H1 (cell line): ENCODE results near the gene AK6. TPM values are rescaled to one million over a fixed set of nuclear protein-coding genes. Genes with fewer than 3 reads are reported as not detected.

Experiments
- CTCF ChIA-PET: fragments of 300-600 bp; sonication (Branson Sonifier 250); formaldehyde crosslinking; loops from one replicate; lab custom pipeline; 2021; ENCODE audit not compliant: partially characterized antibody; lab: Charles Lee
- POLR2A ChIA-PET: fragments of 300-600 bp; sonication (Branson Sonifier 250); formaldehyde crosslinking; loops from one replicate; lab custom pipeline; 2021; ENCODE audit warnings: inconsistent platforms; ENCODE audit not compliant: partially characterized antibody; lab: Charles Lee
- DNase-seq, 2 experiments: peaks; one replicate each; pipeline versions ENCODE4 v3.0.0 to v3.0.0-alpha.2; 2010 to 2022; ENCODE audit warnings: low spot score in 2 of 2, low read depth in 1 of 2, mixed read lengths in 1 of 2
- FAIRE-seq: peaks from 2 replicates; lab custom pipeline; 2011; peaks lifted over from hg19 to GRCh38; lab: Jason Lieb, UNC
- H2AFZ ChIP-seq: 2 replicates; pipeline ENCODE4 v1.8.1; 2012; ENCODE audit warnings: low read length, inconsistent platforms
- H2AK5ac ChIP-seq: 2 replicates; pipeline ENCODE4 v1.6.1; 2013; ENCODE audit warnings: low read depth, low read length
- H2BK120ac ChIP-seq: replicated peaks from 2 replicates; pipeline ENCODE3; 2013; ENCODE audit warnings: low read depth, low read length, inconsistent platforms
- H2BK12ac ChIP-seq: 2 replicates; pipeline ENCODE4 v1.6.1; 2013; ENCODE audit warnings: low read depth, low read length
- H2BK15ac ChIP-seq: 2 replicates; pipeline ENCODE4 v1.6.1; 2013; ENCODE audit warnings: low read length
- H2BK20ac ChIP-seq: 2 replicates; pipeline ENCODE4 v1.6.1; 2013; ENCODE audit warnings: low read length
- H2BK5ac ChIP-seq: 2 replicates; pipeline ENCODE4 v1.6.1; 2013; ENCODE audit warnings: low read depth, low read length
- H3K14ac ChIP-seq: 2 replicates; pipeline ENCODE4 v1.6.1; 2013; ENCODE audit warnings: inconsistent platforms; ENCODE audit not compliant: insufficient read length
- H3K18ac ChIP-seq: 2 replicates; pipeline ENCODE4 v1.6.1; 2013; ENCODE audit warnings: low read length; ENCODE audit errors: extremely low read depth
- H3K23ac ChIP-seq: 2 replicates; pipeline ENCODE4 v1.6.1; 2013; ENCODE audit warnings: inconsistent platforms; ENCODE audit not compliant: insufficient read length
- H3K23me2 ChIP-seq: 2 replicates; pipeline ENCODE4 v1.6.1; 2013; ENCODE audit warnings: low read depth, low read length
- H3K27ac ChIP-seq: 2 replicates; pipeline ENCODE4 v1.6.1; 2011; ENCODE audit warnings: low read depth, low read length, inconsistent platforms
- H3K27me3 ChIP-seq, 4 experiments: replicated peaks in 1 of 4; 1 replicate in 1 of 4; 2 replicates in 3 of 4; pipeline versions ENCODE4 v1.6.1 to v1.8.1; 2011 to 2013; ENCODE audit warnings: low read length in 3 of 4, mild to moderate bottlenecking in 3 of 4, inconsistent platforms in 2 of 4, mixed read lengths in 2 of 4, moderate library complexity in 1 of 4; ENCODE audit not compliant: control insufficient read depth in 3 of 4, insufficient read depth in 3 of 4; ENCODE audit errors: extremely low read depth in 1 of 4
- H3K36me3 ChIP-seq, 4 experiments: 2 replicates each; pipeline versions ENCODE4 v1.6.1 to v1.8.1; 2011 to 2013; ENCODE audit warnings: mild to moderate bottlenecking in 4 of 4, low read length in 3 of 4, moderate library complexity in 2 of 4, control low read depth in 1 of 4, inconsistent platforms in 1 of 4; ENCODE audit not compliant: insufficient read depth in 4 of 4, control insufficient read depth in 2 of 4
- H3K4ac ChIP-seq: replicated peaks from 2 replicates; pipeline ENCODE3; 2013; ENCODE audit warnings: low read length, low read depth, mixed read lengths, inconsistent platforms; ENCODE audit not compliant: insufficient read length
- H3K4me1 ChIP-seq, 4 experiments: replicated peaks in 1 of 4; 1 replicate in 1 of 4; 2 replicates in 3 of 4; pipeline versions ENCODE4 v1.6.1 to v1.8.1; 2011 to 2013; ENCODE audit warnings: low read length in 3 of 4, inconsistent platforms in 2 of 4, mixed read lengths in 1 of 4; ENCODE audit not compliant: insufficient read depth in 4 of 4, control insufficient read depth in 3 of 4
- H3K4me2 ChIP-seq, 2 experiments: 2 replicates each; pipeline versions ENCODE4 v1.6.1 to v1.8.1; 2011 to 2013; ENCODE audit warnings: low read depth in 2 of 2, low read length in 2 of 2, control low read depth in 1 of 2, inconsistent platforms in 1 of 2, mild to moderate bottlenecking in 1 of 2; ENCODE audit not compliant: insufficient read depth in 1 of 2
- H3K4me3 ChIP-seq, 4 experiments: fragments of 200-600, 300-600 bp in 1 of 4; sonication (generic), shearing (Covaris generic), sonication (Bioruptor Twin) in 1 of 4; 2 replicates each; pipeline versions ENCODE4 v1.5.1 to v1.8.1; 2011 to 2016; ENCODE audit warnings: low read length in 4 of 4, low read depth in 3 of 4, control low read depth in 2 of 4, inconsistent platforms in 2 of 4, mild to moderate bottlenecking in 2 of 4, mixed read lengths in 1 of 4, moderate library complexity in 1 of 4; ENCODE audit not compliant: insufficient read depth in 2 of 4; ENCODE audit errors: extremely low read depth in 1 of 4
- H3K56ac ChIP-seq: replicated peaks from 2 replicates; pipeline ENCODE3; 2013; ENCODE audit warnings: low read depth, mild to moderate bottlenecking, mixed read lengths, low read length, inconsistent platforms; ENCODE audit not compliant: insufficient read length
- H3K79me1 ChIP-seq: 2 replicates; pipeline ENCODE4 v1.6.1; 2013; ENCODE audit warnings: low read depth, low read length, control low read depth
- H3K79me2 ChIP-seq, 2 experiments: 2 replicates each; pipeline versions ENCODE4 v1.6.1 to v1.8.1; 2012 to 2013; ENCODE audit warnings: low read length in 2 of 2, mild to moderate bottlenecking in 2 of 2, inconsistent platforms in 1 of 2; ENCODE audit not compliant: insufficient read depth in 2 of 2, control insufficient read depth in 1 of 2
- H3K9ac ChIP-seq, 4 experiments: replicated peaks in 1 of 4; 1 replicate in 1 of 4; 2 replicates in 3 of 4; pipeline versions ENCODE4 v1.6.1 to v1.8.1; 2011 to 2013; ENCODE audit warnings: low read depth in 3 of 4, low read length in 3 of 4, control low read depth in 2 of 4, mild to moderate bottlenecking in 2 of 4, moderate library complexity in 2 of 4, inconsistent platforms in 1 of 4; ENCODE audit errors: extremely low read depth in 1 of 4
- H3K9me3 ChIP-seq, 2 experiments: 2 replicates each; pipeline versions ENCODE4 v1.6.1 to v1.8.1; 2012 to 2013; ENCODE audit warnings: mild to moderate bottlenecking in 2 of 2, moderate library complexity in 2 of 2, control low read depth in 1 of 2, inconsistent platforms in 1 of 2, low read depth in 1 of 2, low read length in 1 of 2, mixed read lengths in 1 of 2; ENCODE audit not compliant: insufficient read depth in 2 of 2
- H4K20me1 ChIP-seq, 2 experiments: replicated peaks in 1 of 2; 2 replicates each; pipeline versions ENCODE3 to v1.8.1; 2011 to 2013; ENCODE audit warnings: inconsistent platforms in 2 of 2, low read length in 2 of 2, mild to moderate bottlenecking in 1 of 2; ENCODE audit not compliant: insufficient read depth in 2 of 2, control insufficient read depth in 1 of 2
- H4K5ac ChIP-seq: 2 replicates; pipeline ENCODE4 v1.6.1; 2013; ENCODE audit warnings: low read length, low read depth, mixed read lengths, inconsistent platforms; ENCODE audit not compliant: insufficient read length
- H4K8ac ChIP-seq: 2 replicates; pipeline ENCODE4 v1.8.0; 2013; ENCODE audit warnings: mild to moderate bottlenecking, moderate library complexity, low read length, inconsistent platforms; ENCODE audit not compliant: insufficient read depth; ENCODE audit errors: extremely low read depth
- H4K91ac ChIP-seq: replicated peaks from 2 replicates; pipeline ENCODE3; 2013; ENCODE audit warnings: low read length, mixed read lengths, inconsistent platforms; ENCODE audit not compliant: insufficient read length
- CBX8 ChIP-seq: fragments of 300-800, 300-1000 bp; sonication (generic); IDR thresholded peaks from 2 replicates; pipeline ENCODE4 v1.7.1; 2016; ENCODE audit warnings: low read depth, low read length, borderline replicate concordance
- CHD2 ChIP-seq: IDR thresholded peaks from 2 replicates; pipeline ENCODE4 v1.6.1; 2012; ENCODE audit warnings: low read length, improper control_type of control experiment
- EZH2 ChIP-seq: fragments of 200-600 bp; sonication (generic); IDR thresholded peaks from 2 replicates; pipeline ENCODE4 v1.7.1; 2012; ENCODE audit warnings: low read depth, mild to moderate bottlenecking, moderate library complexity, low read length, inconsistent platforms; ENCODE audit not compliant: severe bottlenecking
- JUND ChIP-seq: IDR thresholded peaks from 2 replicates; pipeline ENCODE4 v1.6.1; 2011; ENCODE audit warnings: mild to moderate bottlenecking, improper control_type of control experiment, low read length
- RBBP5 ChIP-seq: IDR thresholded peaks from 2 replicates; pipeline ENCODE4 v1.7.1; 2012; ENCODE audit warnings: low read depth, mild to moderate bottlenecking, inconsistent platforms, low read length, moderate library complexity, borderline replicate concordance
- SAP30 ChIP-seq: fragments of 300-600 bp; sonication (generic); IDR thresholded peaks from 2 replicates; pipeline ENCODE4 v1.7.1; 2012; ENCODE audit warnings: low read length, moderate library complexity, mild to moderate bottlenecking, inconsistent platforms; ENCODE audit not compliant: insufficient read depth, insufficient replicate concordance
- polyA plus RNA-seq, 7 experiments: library from polyadenylated mRNA; depleted of rRNA in 3 of 7; stranded (reverse) in 5 of 7; unstranded in 2 of 7; fragments of >200 nt in 5 of 7; fragments of 200-250 nt in 2 of 7; gene quantifications; 1 replicate in 5 of 7; 2 replicates in 1 of 7; 4 replicates in 1 of 7; pipeline versions ENCODE4 v1.2.1 to v1.2.3, GENCODE V29; 2011 to 2013; ENCODE audit warnings: missing spikeins in 2 of 7, mixed read lengths in 2 of 7
- total RNA-seq: library from RNA; stranded (reverse); fragmentation: NEBNext Ultra II Directional; extraction: Animal tissue kit (Norgen Biotek cat#: 25700); gene quantifications from 2 replicates; pipeline ENCODE4 v1.2.1, GENCODE V29; 2021

AK6 gene
- total and polyA plus RNA-seq, 2 of the 8 experiments (the other 6 are each of a cell fraction or from before 2014, with no cell fraction given), result 22.5 to 51.2 TPM

DNA sequence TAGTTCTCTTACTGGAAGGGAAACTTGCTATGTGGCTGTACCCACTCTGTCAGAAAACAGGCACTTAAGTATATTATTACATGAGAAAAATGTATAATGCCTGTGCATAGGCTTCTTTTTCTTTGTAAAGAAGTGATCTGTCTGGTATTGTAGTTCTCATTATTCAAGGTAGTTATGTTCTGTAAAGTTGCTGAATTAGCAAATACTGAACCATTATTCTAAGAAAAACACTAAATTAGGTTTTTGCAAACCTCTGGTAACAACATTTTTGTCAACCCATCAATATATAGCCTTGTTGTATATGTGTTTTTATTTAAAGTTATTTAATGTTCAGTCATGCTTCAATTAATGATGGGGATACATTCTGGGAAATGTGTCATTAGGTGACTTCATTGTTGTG lies 9.1 kb upstream of the AK6 start:
- FAIRE-seq, result no peak
- H3K23me2 ChIP-seq, result no peaks in the 10 kb centered on the region
- H3K4me3 ChIP-seq, result no peak overlapping the region
- no peak overlapping the region for H4K8ac ChIP-seq
- H3K23ac ChIP-seq, result no peak overlapping the region
- no peak for TF ChIP-seq RBBP5
- TF ChIP-seq JUND, result no peak
- no peak for TF ChIP-seq CHD2
- TF ChIP-seq EZH2, result no peak
- no peak for TF ChIP-seq CBX8
- no peak for TF ChIP-seq SAP30
- TF ChIP-seq, all 59 proteins: peak for 0
- Histone ChIP-seq H3K56ac (no peak overlapping the region), H3K9me3 (no peaks in the 10 kb centered on the region), H2AFZ (no peak overlapping the region), H3K4ac (no peak overlapping the region), H3K4me2 (no peak overlapping the region), H3K79me2 (no peaks in the 10 kb centered on the region), H2BK120ac (no peak overlapping the region), H3K27ac (no peak overlapping the region), H3K4me1 (no peaks in the 10 kb centered on the region), H3K36me3 (peaks cover 3 to 49% (median 17%) of the 10 kb centered on the region in 4 experiments), H2AK5ac (no peak overlapping the region), H2BK20ac (no peak overlapping the region), H3K18ac (no peak overlapping the region), H2BK15ac (no peak overlapping the region), H3K79me1 (no peaks in the 10 kb centered on the region), H3K9ac (no peak overlapping the region), H4K5ac (no peak overlapping the region), H3K14ac (no peak overlapping the region), H2BK12ac (no peak overlapping the region), H4K91ac (no peak overlapping the region), H3K27me3 (no peaks in the 10 kb centered on the region), H2BK5ac (no peak overlapping the region), H4K20me1 (no peaks in the 10 kb centered on the region)
- CTCF ChIA-PET, result interaction anchor here (1.5 kb wide), 1 partner anchor 16 kb away, joined by 3 read pairs; no protein-coding TSS in a partner anchor
- POLR2A ChIA-PET, result no interaction called here
- DNase-seq, result no peak
